Neuronal stem cell (in vitro differentiated cells): Measurements from ENCODE around the gene TBC1D17.

Source experiments
- DNase-seq: peaks from one replicate; pipeline ENCODE4 v3.0.0-alpha.2; 2013; ENCODE audit warnings: low spot score
- H2AFZ ChIP-seq: one replicate; pipeline ENCODE4 v1.6.1; 2013; ENCODE audit warnings: mild to moderate bottlenecking, low read length, inconsistent platforms
- H2AK5ac ChIP-seq: 2 replicates; pipeline ENCODE4 v1.6.1; 2013; ENCODE audit warnings: low read depth, mild to moderate bottlenecking, inconsistent platforms, low read length, moderate library complexity, mixed read lengths
- H2BK120ac ChIP-seq: 2 replicates; pipeline ENCODE4 v1.6.1; 2013; ENCODE audit warnings: low read depth, mild to moderate bottlenecking, inconsistent platforms, low read length, moderate library complexity, mixed read lengths
- H2BK12ac ChIP-seq: one replicate; pipeline ENCODE4 v1.6.1; 2013; ENCODE audit warnings: low read length, inconsistent platforms
- H2BK15ac ChIP-seq: 2 replicates; pipeline ENCODE4 v1.6.1; 2013; ENCODE audit warnings: mild to moderate bottlenecking, low read length, inconsistent platforms, mixed read lengths
- H2BK5ac ChIP-seq: one replicate; pipeline ENCODE4 v1.6.1; 2013; ENCODE audit warnings: inconsistent platforms, mild to moderate bottlenecking, low read length, moderate library complexity
- H3K14ac ChIP-seq: one replicate; pipeline ENCODE4 v1.6.1; 2013; ENCODE audit warnings: low read length, inconsistent platforms
- H3K18ac ChIP-seq: 2 replicates; pipeline ENCODE4 v1.6.1; 2013; ENCODE audit warnings: low read length, inconsistent platforms
- H3K23ac ChIP-seq: 2 replicates; pipeline ENCODE4 v1.6.1; 2013; ENCODE audit warnings: low read depth, mild to moderate bottlenecking, mixed read lengths, low read length, inconsistent platforms; ENCODE audit not compliant: poor library complexity
- H3K27ac ChIP-seq: replicated peaks from 3 replicates; pipeline ENCODE4 v1.5.1; 2013; ENCODE audit warnings: low read length, inconsistent platforms
- H3K27me3 ChIP-seq, 3 experiments: 2 replicates each; pipeline ENCODE4 v1.6.1; 2013; ENCODE audit warnings: low read length in 3 of 3, mild to moderate bottlenecking in 2 of 3, inconsistent platforms in 1 of 3, low read depth in 1 of 3, mixed read lengths in 1 of 3, moderate library complexity in 1 of 3; ENCODE audit not compliant: control insufficient read depth in 3 of 3, insufficient read depth in 3 of 3
- H3K36me3 ChIP-seq, 2 donors: replicated peaks in 1 of 2; 2 replicates each; pipeline ENCODE4 v1.6.1; 2013; ENCODE audit warnings: low read length in 2 of 2; ENCODE audit not compliant: control insufficient read depth in 2 of 2, insufficient read depth in 2 of 2
- H3K4ac ChIP-seq: 2 replicates; pipeline ENCODE4 v1.6.1; 2013; ENCODE audit warnings: inconsistent platforms, mild to moderate bottlenecking, low read length, moderate library complexity
- H3K4me1 ChIP-seq, 2 donors: 1 replicate in 1 of 2; 2 replicates in 1 of 2; pipeline ENCODE4 v1.6.1; 2013; ENCODE audit warnings: low read length in 2 of 2, low read depth in 1 of 2; ENCODE audit not compliant: control insufficient read depth in 2 of 2, insufficient read depth in 1 of 2
- H3K4me2 ChIP-seq: one replicate; pipeline ENCODE4 v1.6.1; 2013; ENCODE audit warnings: mild to moderate bottlenecking, low read length, inconsistent platforms; ENCODE audit not compliant: insufficient read depth, poor library complexity, severe bottlenecking
- H3K4me3 ChIP-seq, 2 donors: 2 replicates each; pipeline ENCODE4 v1.5.1; 2013; ENCODE audit warnings: low read length in 2 of 2, mild to moderate bottlenecking in 2 of 2, inconsistent platforms in 1 of 2, moderate library complexity in 1 of 2
- H3K79me1 ChIP-seq: one replicate; pipeline ENCODE4 v1.6.1; 2013; ENCODE audit warnings: low read depth, mild to moderate bottlenecking, inconsistent platforms, low read length, moderate library complexity
- H3K9ac ChIP-seq: one replicate; pipeline ENCODE4 v1.6.1; 2013; ENCODE audit warnings: mild to moderate bottlenecking, low read depth, low read length, inconsistent platforms; ENCODE audit not compliant: poor library complexity
- H3K9me3 ChIP-seq, 2 donors: replicated peaks in 1 of 2; 2 replicates each; pipeline versions ENCODE3 to v1.6.1; 2013; ENCODE audit warnings: low read length in 2 of 2, mild to moderate bottlenecking in 2 of 2, inconsistent platforms in 1 of 2, low read depth in 1 of 2, mixed read lengths in 1 of 2, moderate library complexity in 1 of 2; ENCODE audit not compliant: control insufficient read depth in 2 of 2, insufficient read depth in 1 of 2
- H4K8ac ChIP-seq: one replicate; pipeline ENCODE4 v1.6.1; 2013; ENCODE audit warnings: low read depth, mild to moderate bottlenecking, inconsistent platforms, low read length, moderate library complexity
- H4K91ac ChIP-seq: one replicate; pipeline ENCODE4 v1.6.1; 2013; ENCODE audit warnings: low read length, low read depth, mild to moderate bottlenecking, inconsistent platforms; ENCODE audit not compliant: poor library complexity
- WGBS, 2 donors: extraction: QIAGEN DNeasy Blood & Tissue Kit; methylation state at CpG; one replicate each; pipeline ENCODE4 v1.1.7; 2013; ENCODE audit warnings: missing lambda C conversion rate in 2 of 2, mixed read lengths in 1 of 2; ENCODE audit not compliant: insufficient read length in 2 of 2, insufficient replicate concordance in 1 of 2; ENCODE audit errors: extremely low coverage in 2 of 2; 5-methylcytosine and 5-hydroxymethylcytosine counted together

The TBC1D17 gene

DNA sequence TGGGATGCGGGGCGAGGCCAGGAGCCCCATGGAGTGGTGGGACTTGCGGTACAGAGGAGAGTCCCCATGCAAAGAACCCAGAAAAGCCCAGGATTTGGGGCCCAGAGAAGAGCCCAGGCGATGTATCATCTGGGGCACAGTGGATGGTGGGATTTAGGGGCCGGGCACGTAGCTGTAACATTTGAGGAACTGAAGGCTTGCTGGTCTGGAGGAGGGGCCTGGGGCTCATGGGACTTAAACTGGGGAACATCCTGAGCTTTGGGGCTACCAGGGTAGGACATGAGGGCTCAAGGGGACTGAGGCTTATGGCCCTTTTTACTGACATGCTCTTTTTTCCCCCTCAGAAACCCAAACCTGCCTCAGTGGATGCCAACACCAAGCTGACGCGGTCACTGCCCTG lies 45.9 kb upstream of the TBC1D17 start:
- Histone ChIP-seq H3K27me3 (no peaks in the 10 kb centered on the region), H2BK5ac (no peak overlapping the region), H3K36me3 (peaks cover 54 to 95% of the 10 kb centered on the region in 2 donors), H4K8ac (no peak overlapping the region), H2BK15ac (no peak overlapping the region), H2BK12ac (no peak overlapping the region), H3K23ac (peak overlapping the region; percentile 31), H3K4me3 (no peak overlapping the region), H3K9me3 (no peaks in the 10 kb centered on the region), H3K14ac (no peak overlapping the region), H2BK120ac (no peak overlapping the region), H3K4me2 (no peak overlapping the region), H4K91ac (no peak overlapping the region), H3K4ac (no peak overlapping the region), H2AFZ (no peak overlapping the region), H3K27ac (no peak overlapping the region), H3K18ac (no peak overlapping the region), H2AK5ac (no peak overlapping the region), H3K79me1 (peaks cover 19% of the 10 kb centered on the region), H3K9ac (no peak overlapping the region), H3K4me1 (no peaks in the 10 kb centered on the region)
- WGBS, 2 donors = no CpG with 5 or more reads among the region's 8 CpGs
- no peak for DNase-seq

DNA sequence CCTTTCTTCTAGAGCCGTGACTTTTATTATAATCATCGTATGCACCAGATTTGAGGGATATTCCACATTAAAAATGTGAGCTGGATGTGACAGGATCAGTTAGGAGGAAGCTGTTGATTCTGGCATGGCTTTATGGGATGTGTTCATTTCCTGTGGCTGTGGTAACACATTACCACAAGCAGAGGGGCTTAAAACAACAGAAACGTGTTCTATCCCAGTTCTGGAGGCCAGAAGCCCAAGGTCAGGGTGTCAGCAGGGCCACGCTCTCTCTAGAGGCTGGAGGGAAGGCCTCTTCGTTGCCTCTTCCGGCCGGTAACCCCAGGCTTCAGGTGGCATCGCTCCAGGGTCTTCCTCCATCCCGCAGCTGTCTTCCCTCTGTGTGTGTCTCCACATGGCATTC lies 44.9 kb upstream of the TBC1D17 start:
- WGBS, 2 donors = no CpG with 5 or more reads among the region's 9 CpGs
- peaks cover 57 to 95% of the 10 kb centered on the region in 2 donors for H3K36me3 ChIP-seq

GRCh38 chr19:49833599-49833998 lies 43.9 kb upstream of the TBC1D17 start:
- Histone ChIP-seq H3K23ac (no peak overlapping the region), H2AFZ (no peak overlapping the region), H3K79me1 (peaks cover 9% of the 10 kb centered on the region), H2BK120ac (no peak overlapping the region), H3K9me3 (no peaks in the 10 kb centered on the region), H2BK5ac (no peak overlapping the region), H3K18ac (no peak overlapping the region), H3K4me3 (no peak overlapping the region), H3K4me2 (no peak overlapping the region), H3K27me3 (no peaks in the 10 kb centered on the region), H4K91ac (no peak overlapping the region), H3K36me3 (peaks cover 62 to 98% of the 10 kb centered on the region in 2 donors), H3K27ac (no peak overlapping the region), H3K14ac (no peak overlapping the region), H3K4ac (no peak overlapping the region), H3K4me1 (no peaks in the 10 kb centered on the region), H2BK12ac (no peak overlapping the region), H2BK15ac (no peak overlapping the region), H4K8ac (no peak overlapping the region), H2AK5ac (no peak overlapping the region), H3K9ac (no peak overlapping the region)
- no CpG with 5 or more reads among the region's 7 CpGs for WGBS, 2 donors
- DNase-seq = no peak

More for the DNA sequence above, 44.9 kb upstream of the TBC1D17 start:
- Histone ChIP-seq H4K91ac (no peak overlapping the region), H3K9me3 (no peaks in the 10 kb centered on the region), H3K4ac (no peak overlapping the region), H3K23ac (no peak overlapping the region), H2BK5ac (no peak overlapping the region), H2AK5ac (no peak overlapping the region), H2BK12ac (no peak overlapping the region), H3K4me2 (no peak overlapping the region), H3K27ac (no peak overlapping the region), H4K8ac (no peak overlapping the region), H3K27me3 (no peaks in the 10 kb centered on the region), H2AFZ (no peak overlapping the region), H3K9ac (no peak overlapping the region), H3K14ac (no peak overlapping the region), H3K4me1 (no peaks in the 10 kb centered on the region), H3K79me1 (peaks cover 11% of the 10 kb centered on the region), H2BK15ac (no peak overlapping the region), H3K4me3 (no peak overlapping the region), H3K18ac (no peak overlapping the region), H2BK120ac (no peak overlapping the region)
- no peak for DNase-seq

DNA sequence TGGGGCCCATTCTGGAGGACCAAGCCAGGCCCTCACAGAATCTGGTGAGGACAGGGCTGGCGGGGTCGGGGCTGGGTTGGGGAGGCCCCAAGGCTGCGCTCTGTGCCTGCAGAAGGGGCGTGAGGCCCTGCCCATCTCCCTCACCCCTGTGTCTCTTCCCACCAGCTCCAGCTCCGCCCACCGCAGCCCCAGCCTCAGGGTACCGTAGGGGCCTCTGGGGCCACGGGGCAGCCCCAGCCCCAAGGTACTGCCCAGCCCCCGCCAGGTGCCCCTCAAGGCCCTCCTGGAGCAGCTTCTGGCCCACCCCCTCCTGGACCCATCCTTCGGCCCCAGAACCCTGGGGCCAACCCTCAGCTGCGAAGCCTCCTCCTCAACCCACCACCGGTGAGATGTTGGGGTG lies 41.9 kb upstream of the TBC1D17 start:
- Histone ChIP-seq H3K9me3 (no peaks in the 10 kb centered on the region), H3K4me2 (no peak overlapping the region)

More for the DNA sequence above, 41.9 kb upstream of the TBC1D17 start:
- WGBS, 2 donors = no CpG with 5 or more reads among the region's 12 CpGs
- Histone ChIP-seq H3K14ac (no peak overlapping the region), H3K27me3 (no peaks in the 10 kb centered on the region), H3K4ac (no peak overlapping the region), H2BK120ac (no peak overlapping the region), H4K91ac (no peak overlapping the region), H3K9ac (no peak overlapping the region), H4K8ac (no peak overlapping the region), H2AFZ (no peak overlapping the region), H3K27ac (no peak overlapping the region), H3K23ac (no peak overlapping the region), H2AK5ac (no peak overlapping the region), H2BK15ac (no peak overlapping the region), H3K4me3 (no peak overlapping the region), H3K36me3 (peaks cover 69 to 100% of the 10 kb centered on the region in 2 donors), H3K79me1 (peaks cover 5% of the 10 kb centered on the region), H3K4me1 (no peaks in the 10 kb centered on the region), H3K18ac (no peak overlapping the region), H2BK12ac (no peak overlapping the region), H2BK5ac (no peak overlapping the region)
- no peak for DNase-seq
